Prostate gland (tissue), 2 donors: Measurements from ENCODE around the gene FGF19. TPM values are rescaled to one million over a fixed set of nuclear protein-coding genes. Genes with fewer than 3 reads are reported as not detected.

Experiments
- DNase-seq: peaks from one replicate; pipeline ENCODE4 v3.0.0-alpha.2; 2019; ENCODE audit warnings: low spot score
- H3K27ac ChIP-seq, 2 donors: fragments of 200-600 bp; sonication (generic); 2 replicates each; pipeline ENCODE4 v1.5.1; 2017 to 2019
- H3K27me3 ChIP-seq: fragments of 200-600 bp; sonication (generic); replicated peaks from 2 replicates; pipeline ENCODE4 v1.5.1; 2019; ENCODE audit not compliant: insufficient read depth
- H3K36me3 ChIP-seq, 2 donors: fragments of 200-600 bp; sonication (generic); 1 replicate in 1 of 2; 2 replicates in 1 of 2; pipeline versions ENCODE4 v1.5.1 to v1.8.1; 2017 to 2019
- H3K4me1 ChIP-seq: fragments of 200-600 bp; sonication (generic); replicated peaks from 2 replicates; pipeline ENCODE4 v1.5.1; 2019
- H3K4me3 ChIP-seq, 2 donors: fragments of 200-600 bp; sonication (generic); 2 replicates each; pipeline ENCODE4 v1.5.1; 2017 to 2019
- H3K9me3 ChIP-seq: fragments of 200-600 bp; sonication (generic); 2 replicates; pipeline ENCODE4 v1.5.1; 2017
- CTCF ChIP-seq, 4 experiments: fragments of 200-600 bp in 2 of 4; fragments of 450-650 bp in 2 of 4; sonication (generic) in 2 of 4; IDR thresholded peaks; 1 replicate in 3 of 4; 2 replicates in 1 of 4; pipeline ENCODE4 v1.5.1; 2016 to 2019; ENCODE audit warnings: antibody characterized with exemption in 4 of 4, mild to moderate bottlenecking in 2 of 4, moderate library complexity in 2 of 4
- POLR2A ChIP-seq: fragments of 450-650 bp; IDR thresholded peaks from one replicate; pipeline ENCODE4 v1.6.1; 2016; ENCODE audit warnings: antibody characterized with exemption, mild to moderate bottlenecking
- POLR2AphosphoS5 ChIP-seq: sonication (generic); formaldehyde crosslinking; IDR thresholded peaks from one replicate; pipeline ENCODE4 v1.6.1; 2017; ENCODE audit warnings: antibody characterized with exemption
- WGBS: methylation state at CpG from one replicate; pipeline ENCODE4 v1.1.5; 2018; 5-methylcytosine and 5-hydroxymethylcytosine counted together
- intact Hi-C: fragments of 100-400 bp; cut with DNase I; formaldehyde crosslinking; loops from one replicate; pipeline ENCODE4 v1.14.2; 2022
- total RNA-seq, 2 donors: library from RNA; depleted of rRNA; stranded (reverse); fragments of >200 nt; gene quantifications; one replicate each; pipeline ENCODE4 v1.1.0, GENCODE V29; 2016

FGF19 gene
- total RNA-seq, 2 donors from 2014 or later = not detected

- Histone ChIP-seq H3K27me3 (no peaks in the 10 kb centered on the region), H3K4me1 (peaks cover 2% of the 10 kb centered on the region), H3K36me3 (no peaks in the 10 kb centered on the region), H3K27ac (no peak overlapping the region), H3K9me3 (no peaks in the 10 kb centered on the region), H3K4me3 (no peak overlapping the region)
- DNase-seq = no peak
- intact Hi-C loops = no loop called here
- no peak for TF ChIP-seq POLR2A
- no peak for TF ChIP-seq CTCF (IDR thresholded peaks at IDR 0.05)
- no peak for TF ChIP-seq POLR2AphosphoS5
- WGBS = 59% methylated on average over 16 of the region's 18 CpGs
These were observed 45.0 kb downstream of the FGF19 start for GRCh38 chr11:69658626-69659450.

DNA sequence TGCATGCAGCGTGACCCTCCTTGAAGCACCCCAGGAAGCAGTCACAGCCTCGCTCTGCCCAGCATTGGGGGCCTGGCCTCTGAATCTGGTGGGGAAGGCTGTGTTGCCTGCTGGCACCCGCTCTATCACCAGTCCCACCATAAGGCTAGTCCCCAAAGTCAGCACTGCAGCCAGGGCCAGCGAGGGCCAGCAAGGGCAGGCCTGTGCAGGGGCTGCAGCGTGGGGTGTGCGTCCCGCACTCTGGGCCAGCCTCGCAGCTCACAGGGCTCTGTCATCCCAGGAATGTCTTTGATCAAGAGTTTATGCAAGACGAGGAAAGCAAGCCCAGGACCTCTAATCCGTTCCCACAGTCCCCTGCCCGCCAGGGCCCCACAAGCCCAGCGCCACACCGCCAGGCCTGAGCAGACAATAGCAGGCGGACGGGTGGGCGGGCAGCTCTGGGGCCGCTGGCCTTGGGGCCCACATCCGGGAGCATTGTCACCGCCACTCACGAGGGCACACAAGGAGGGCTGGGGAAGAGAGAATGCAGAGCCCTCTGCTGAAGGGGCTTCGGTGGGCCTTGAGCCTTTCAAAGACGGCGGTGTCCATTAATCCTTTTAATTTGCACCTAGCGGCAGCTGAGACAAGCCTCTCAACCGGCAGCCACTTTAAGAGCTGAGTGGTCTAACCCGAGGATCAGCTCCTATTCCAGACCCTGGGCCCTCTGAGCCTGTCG is 45.8 kb downstream of the FGF19 start:
- no peak for DNase-seq
- H3K27me3 ChIP-seq = no peaks in the 10 kb centered on the region
- H3K36me3 ChIP-seq = no peaks in the 10 kb centered on the region
- H3K4me3 ChIP-seq = no peak overlapping the region
- no peaks in the 10 kb centered on the region for H3K9me3 ChIP-seq
- H3K27ac ChIP-seq = no peak overlapping the region
- intact Hi-C loops = no loop called here
- peaks cover 2% of the 10 kb centered on the region for H3K4me1 ChIP-seq
- TF ChIP-seq CTCF (IDR thresholded peaks at IDR 0.05) (no peak), POLR2AphosphoS5 (no peak), POLR2A (no peak)
- WGBS = 40% methylated on average over 23 of the region's 27 CpGs

DNA sequence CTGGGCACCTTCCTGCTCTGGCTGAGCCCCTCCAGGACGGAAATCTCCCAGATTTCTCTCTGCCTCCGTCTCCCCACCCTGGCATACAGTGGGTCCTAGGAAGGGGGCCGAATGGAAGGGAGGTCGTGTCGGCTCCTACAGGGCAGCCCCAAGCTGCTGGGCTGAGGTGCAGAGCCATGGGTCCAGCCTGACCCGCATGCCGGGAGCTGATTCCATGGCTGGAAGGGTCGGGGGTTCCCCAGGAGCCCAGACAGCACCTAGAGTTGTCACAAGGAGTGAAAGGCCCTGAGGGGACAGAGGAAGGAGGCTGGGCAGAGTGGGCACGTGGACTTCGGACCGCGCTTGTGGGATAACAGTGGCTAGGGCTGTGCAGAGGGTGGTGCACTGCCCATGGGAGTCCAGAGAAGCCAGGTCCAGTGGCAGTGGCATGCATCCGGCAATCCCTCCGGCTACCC is 46.3 kb downstream of the FGF19 start:
- Histone ChIP-seq H3K27ac (no peak overlapping the region), H3K27me3 (no peaks in the 10 kb centered on the region), H3K4me3 (no peak overlapping the region), H3K36me3 (no peaks in the 10 kb centered on the region), H3K9me3 (no peaks in the 10 kb centered on the region), H3K4me1 (peaks cover 6% of the 10 kb centered on the region)
- TF ChIP-seq POLR2A (no peak), POLR2AphosphoS5 (no peak), CTCF (IDR thresholded peaks at IDR 0.05) (no peak)
- intact Hi-C loops = no loop called here
- 87% methylated on average over 14 of the region's 14 CpGs for WGBS
- DNase-seq = no peak

- TF ChIP-seq POLR2A = no peak
- TF ChIP-seq POLR2AphosphoS5 = no peak
- no peak for TF ChIP-seq CTCF (IDR thresholded peaks at IDR 0.05)
- Histone ChIP-seq H3K27me3 (no peaks in the 10 kb centered on the region), H3K27ac (no peak overlapping the region), H3K36me3 (no peaks in the 10 kb centered on the region), H3K4me1 (peaks cover 6% of the 10 kb centered on the region), H3K9me3 (no peaks in the 10 kb centered on the region), H3K4me3 (no peak overlapping the region)
- intact Hi-C loops = no loop called here
- DNase-seq = no peak
- 62% methylated on average over 20 of the region's 20 CpGs for WGBS
These were observed 47.0 kb downstream of the FGF19 start for GRCh38 chr11:69656536-69657455.
